GM19099 (cell line): ENCODE results near the gene NFKBIB.

ENCODE experiments used
- POLR2A ChIP-seq: IDR thresholded peaks from 3 replicates; pipeline ENCODE4 v1.6.1; 2011; ENCODE audit warnings: low read depth; ENCODE audit not compliant: insufficient read length; ENCODE audit errors: extremely low read depth

NFKBIB gene, protein sequence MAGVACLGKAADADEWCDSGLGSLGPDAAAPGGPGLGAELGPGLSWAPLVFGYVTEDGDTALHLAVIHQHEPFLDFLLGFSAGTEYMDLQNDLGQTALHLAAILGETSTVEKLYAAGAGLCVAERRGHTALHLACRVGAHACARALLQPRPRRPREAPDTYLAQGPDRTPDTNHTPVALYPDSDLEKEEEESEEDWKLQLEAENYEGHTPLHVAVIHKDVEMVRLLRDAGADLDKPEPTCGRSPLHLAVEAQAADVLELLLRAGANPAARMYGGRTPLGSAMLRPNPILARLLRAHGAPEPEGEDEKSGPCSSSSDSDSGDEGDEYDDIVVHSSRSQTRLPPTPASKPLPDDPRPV

DNA sequence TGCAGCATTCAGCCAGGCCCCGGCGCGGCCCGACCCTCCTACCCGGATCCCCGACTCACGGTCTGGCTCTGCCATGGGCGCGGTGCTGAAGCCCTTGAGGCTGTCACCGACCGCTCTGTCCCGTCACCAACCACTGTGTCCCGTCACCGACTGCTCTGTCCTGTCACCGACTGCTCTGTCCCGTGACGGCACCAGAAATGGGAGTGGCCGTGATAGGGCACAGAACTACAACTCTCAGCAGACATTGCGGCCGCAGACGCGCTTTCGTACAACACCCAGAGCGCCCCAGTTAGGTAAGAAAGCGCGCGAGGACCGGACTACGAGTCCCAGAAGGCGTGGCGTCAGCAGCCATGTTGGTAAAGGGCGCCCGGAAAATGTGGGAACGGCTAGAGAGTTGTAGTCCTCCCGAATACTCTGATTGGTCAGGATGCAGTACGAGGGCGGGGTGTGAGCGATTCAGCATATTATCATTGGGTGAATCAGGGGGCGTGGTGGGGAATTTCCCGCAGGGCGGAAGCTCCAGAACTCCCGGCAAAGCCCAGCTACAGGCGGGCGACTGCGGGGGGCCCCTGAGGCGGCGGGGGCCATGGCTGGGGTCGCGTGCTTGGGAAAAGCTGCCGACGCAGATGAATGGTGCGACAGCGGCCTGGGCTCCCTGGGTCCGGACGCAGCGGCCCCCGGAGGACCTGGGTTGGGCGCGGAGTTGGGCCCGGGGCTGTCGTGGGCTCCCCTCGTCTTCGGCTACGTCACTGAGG, at the start of gene NFKBIB, which contains the start of gene SIRT2:
Gene NFKBIB (plus strand): TSS at position 523 of the 755 bp plus-strand sequence. CDS start 64 bp downstream, at position 587.
Gene SIRT2 (minus strand): TSS at position 172 of the 755 bp plus-strand sequence. CDS start 97 bp downstream, at position 75.
- peak; percentile 58 for TF ChIP-seq POLR2A

DNA sequence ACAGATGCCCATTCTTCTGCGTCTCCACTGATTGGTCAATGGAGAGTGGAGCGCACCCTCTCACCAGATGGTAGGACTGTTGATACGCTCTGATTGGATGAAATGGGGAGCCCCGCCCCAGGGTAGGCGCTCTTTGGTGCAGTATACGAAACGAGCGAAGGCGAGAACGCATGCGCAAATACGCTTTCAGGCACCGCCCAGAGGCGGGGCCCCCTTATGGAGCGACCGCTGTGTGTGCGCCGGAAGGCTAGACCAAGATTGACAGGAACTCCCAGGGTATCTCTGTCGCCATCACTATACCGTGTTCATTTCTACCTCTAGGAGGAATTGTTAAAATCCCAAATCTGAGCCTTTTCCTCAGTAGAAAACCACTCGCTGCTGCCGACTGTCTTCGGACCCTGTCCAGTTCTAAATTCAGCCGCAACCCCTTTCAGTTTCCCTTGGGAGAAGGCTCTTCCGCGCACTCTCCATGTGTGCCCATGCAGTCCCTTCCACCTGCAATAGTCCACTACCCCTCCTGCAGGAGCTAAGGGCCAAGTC, 49.3 kb upstream of the NFKBIB start:
- TF ChIP-seq POLR2A = peak; percentile 81

DNA sequence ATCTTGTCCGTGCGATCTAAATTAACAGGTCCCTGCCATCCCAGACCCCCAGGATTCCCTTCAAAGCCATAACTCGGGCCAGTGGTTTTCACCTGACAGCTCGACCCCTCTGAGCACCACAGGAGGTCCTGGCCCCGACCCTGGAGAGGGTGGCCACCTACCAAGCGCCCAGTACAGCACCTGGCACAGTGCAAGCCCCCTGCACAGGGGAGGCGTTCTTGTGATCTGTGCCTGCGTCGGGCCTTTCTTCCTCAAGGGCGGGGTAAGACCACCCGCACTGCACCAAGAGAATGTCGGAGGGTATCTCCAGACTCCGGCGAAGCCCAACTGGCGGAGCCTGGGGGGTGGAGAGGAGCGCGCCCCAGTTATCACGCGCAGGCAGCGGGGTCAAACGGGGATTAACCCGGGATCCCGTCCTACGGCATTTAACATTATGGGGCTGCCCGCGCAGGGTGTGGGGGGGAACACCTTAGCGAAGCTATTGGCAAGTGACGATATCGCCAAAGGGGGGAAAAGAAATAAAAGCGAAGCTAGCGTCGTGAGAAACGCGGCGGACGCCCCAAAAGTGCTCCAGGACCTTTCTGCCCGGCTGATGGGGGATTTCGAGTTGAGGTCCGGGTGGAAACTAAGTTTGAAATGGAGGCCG, 48.7 kb upstream of the NFKBIB start:
- TF ChIP-seq POLR2A = no peak

DNA sequence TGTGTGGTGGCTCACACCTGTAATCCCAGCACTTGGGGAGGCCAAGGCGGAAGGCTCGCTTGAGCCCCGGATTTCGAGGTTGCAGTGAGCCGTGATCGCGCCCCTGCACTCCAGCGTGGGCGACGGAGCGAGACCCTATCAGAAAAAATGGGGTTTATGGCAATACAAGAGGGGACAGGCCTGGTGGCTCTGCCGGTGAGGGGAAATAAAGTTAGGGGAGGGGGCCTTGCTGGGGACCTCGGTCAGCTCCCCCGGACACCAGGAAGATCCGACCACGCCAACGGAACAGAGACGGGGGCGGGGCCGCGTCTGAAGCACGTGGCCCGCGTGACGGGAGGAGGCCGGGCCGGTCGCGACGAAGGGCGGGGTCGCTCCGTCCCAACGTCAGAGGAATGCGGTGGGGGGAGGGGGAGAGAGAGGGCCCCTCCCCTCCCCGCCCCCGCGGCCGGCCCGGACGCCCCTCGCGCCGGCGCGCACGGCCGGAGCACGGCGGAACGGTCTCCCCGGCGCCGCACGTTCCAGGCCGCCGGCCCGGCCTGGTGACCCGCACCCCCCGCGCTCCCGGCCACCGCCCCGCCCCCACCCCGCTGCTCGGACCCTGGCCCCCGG, 48.0 kb upstream of the NFKBIB start:
- TF ChIP-seq POLR2A = peak; percentile 66

DNA sequence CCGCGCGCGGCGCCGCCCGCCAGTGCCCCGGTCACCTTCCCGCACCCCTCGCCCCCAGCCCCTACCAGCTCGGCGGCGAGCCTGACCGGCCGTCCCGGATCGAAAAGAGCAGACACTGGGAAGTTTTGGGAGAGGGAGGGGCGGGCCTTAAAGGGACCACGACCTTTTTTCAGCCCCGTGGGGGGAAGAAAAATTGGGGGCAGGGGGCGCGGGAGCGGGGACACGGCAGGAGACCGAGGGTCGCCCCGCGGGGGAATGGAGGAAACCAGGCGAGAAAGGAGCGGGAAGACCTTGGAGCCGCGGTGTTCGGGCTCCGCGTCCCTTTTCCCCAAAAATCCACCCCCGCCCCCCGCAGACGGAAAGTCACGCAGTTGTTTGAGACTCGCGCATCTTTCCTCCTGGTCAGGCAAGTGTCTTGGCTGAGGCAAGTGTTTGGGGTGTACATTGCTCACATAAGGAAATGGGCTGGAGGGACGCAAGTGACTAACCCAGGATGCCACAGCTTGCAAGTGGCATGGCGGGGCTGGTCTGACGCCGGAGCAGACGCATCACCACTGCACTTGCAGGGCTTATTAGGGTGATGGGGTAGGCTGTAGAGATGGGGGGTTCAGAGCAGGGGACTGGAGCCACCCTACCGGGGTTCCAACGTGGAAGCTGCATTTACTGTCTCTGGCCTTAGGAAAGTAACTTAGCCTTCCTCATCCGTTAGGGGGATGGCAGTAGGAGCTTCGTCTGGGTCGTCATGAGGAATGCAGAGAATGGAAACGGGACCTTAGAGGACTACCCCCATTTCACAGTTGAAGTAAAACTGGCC, 47.3 kb upstream of the NFKBIB start:
- TF ChIP-seq POLR2A = peak; percentile 38

DNA sequence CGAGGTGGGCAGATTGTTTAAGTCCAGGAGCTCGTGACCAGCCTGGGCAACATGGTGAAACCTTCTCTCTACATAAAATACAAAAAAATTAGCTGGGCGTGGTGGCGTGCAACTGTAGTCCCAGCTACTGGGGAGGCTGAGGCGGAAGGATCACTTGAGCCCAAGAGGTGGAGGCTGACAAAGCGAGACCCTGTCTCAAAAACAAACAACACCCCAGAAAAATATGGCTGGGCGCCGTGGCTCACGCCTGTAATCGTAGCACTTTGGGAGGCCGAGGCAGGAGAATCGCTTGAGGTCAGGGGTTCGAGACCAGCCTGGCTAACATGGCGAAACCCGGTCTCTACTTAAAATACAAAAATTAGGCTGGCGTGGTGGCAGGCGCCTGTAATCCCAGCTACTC, 46.6 kb upstream of the NFKBIB start:
- no peak for TF ChIP-seq POLR2A

DNA sequence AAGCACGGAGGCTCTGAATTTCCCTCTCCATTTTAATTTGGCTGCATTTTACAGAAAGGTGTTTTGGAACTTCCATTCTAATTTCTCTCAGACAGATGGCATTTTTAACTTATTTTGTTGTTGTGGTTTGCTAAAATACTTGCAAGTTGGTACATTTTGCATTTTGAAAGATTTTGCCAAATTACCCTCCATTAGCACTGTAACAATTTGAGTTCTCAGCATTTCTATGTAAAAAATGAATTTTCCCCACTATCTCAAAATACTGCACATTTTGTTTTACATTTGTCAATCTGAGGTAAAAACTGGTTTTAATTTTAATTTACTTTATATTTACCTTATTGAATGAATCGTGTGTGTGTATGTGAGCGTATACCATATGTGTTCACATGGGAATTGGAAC, 43.0 kb upstream of the NFKBIB start:
- no peak for TF ChIP-seq POLR2A

DNA sequence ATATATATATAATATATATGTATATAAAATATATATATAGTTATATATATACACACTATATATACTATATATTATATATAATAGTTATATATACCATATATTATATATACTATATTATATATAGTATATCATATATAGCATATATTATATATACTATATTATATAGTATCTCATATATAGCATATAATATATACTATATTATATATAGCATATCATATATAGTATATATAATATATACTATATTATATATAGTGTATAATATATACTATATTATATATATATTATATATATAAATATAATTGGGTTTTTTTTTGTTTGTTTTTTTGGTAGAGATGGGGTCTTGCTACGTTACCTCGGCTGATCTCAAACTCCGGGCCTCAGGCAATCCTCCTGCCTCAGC, 38.4 kb upstream of the NFKBIB start:
- no peak for TF ChIP-seq POLR2A

DNA sequence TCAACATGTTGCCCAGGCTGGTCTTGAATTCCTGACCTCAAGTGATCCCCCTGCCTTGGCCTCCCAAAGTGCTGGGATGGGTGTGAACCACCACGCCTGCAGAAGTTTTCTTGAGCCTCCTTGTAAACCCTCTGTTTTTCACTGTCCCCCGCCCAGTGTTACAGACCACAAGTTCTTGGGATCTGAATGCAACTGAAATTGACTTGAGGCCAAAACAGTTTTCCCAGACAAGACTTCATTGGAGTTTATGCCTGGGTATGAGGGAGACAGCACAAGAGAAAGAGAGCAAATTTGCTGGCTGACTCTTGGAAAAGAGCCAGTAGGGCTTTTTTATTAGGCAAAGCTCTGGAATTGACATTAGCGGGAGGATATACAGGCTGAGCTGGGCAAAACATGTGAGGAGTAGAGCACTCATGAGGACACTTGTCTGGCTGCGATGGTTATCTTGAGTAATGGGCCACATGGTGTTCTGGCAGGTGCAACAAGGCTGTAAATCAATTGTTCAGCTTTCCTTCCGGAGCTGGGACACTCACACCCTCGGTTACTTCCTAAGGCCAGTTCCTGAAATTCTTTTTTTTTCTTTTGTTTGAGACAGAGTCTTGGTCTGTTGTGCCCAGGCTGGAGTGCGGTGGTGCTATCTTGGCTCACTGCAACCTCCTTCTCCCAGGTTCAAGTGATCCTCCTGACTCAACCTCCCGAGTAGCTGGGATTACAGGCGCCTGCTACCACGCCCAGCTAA, 37.3 kb upstream of the NFKBIB start:
- TF ChIP-seq POLR2A = no peak

DNA sequence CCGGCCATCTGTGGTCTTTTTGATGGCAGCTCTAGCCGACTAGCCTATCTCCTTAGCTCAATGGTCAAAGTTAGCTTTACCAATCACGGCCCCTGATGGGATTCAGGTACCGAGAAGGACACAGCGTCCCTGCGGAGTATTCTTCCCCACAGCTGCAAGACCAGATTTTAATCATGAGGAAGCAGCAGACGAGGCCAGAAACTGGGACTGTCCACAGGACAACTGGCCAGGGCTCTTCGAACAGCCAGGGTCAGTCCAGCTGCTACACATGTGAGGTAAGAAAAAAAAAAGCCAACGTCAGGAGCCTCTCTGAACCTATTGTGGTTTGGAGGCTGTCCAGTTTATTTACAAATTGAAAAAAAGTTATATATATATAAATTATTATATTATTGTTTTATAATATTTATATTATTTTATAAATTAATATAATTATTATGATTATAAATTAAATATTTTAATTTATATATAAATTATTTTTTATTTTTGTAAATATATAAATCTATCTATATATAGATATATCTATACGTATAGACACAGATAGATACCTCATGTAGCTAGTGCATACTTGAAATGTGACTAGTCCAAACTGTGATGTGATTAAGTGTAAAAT, 32.5 kb upstream of the NFKBIB start:
- no peak for TF ChIP-seq POLR2A

DNA sequence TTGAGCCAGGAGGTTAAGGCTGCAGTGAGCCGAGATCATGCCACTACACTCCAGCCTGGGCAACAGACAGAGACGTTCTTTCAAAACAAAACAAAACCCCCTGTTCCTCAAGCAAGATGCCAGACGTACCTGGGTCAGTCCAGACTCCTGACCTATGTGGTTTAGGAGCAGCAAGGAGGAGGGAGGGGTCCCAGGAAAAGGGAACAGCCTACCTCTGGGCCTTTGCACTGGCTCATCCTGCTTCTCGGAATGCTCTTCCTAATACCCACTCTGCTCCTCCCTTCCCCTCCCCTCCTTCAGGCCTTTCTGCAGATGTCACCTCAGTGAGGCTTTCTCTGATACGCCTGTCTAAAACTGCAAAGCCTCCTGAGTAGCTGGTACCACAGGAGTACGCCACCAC, 31.2 kb upstream of the NFKBIB start:
- no peak for TF ChIP-seq POLR2A

DNA sequence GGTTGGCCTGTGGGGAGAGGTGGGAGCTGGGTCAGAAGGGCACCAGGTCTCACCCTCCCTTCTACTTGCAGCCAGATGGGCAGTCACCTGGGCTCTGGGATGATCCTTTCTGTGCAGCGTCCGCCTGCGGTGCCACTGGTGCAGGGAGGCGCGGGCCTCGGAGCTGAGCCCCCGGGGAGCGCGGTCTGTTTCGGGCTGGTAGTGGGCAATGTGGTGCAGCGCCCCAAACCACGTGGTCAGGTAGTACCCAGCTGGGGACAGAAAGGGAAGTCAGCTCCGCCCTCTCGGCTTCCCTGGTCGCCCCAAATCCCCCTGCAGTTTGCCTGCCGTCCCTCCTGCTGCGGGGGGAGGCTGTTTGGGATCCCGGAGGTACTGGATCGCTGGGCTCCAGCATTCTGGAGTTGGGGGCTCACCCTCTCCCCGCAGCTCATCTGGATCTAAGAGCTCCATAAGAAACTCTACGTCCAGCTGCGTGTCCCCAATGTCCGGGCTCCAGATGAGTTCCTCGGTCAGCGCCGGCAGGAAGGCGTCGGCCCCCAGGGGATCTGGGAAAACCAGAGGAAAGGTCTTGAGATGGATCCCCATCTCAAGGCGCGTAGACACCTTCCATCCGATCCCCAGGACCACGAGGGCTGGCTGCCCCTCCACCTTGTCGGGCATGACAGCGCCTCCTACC, 30.5 kb upstream of the NFKBIB start:
- TF ChIP-seq POLR2A = no peak
